ENCODE data around the gene LRMDA.

DNA sequence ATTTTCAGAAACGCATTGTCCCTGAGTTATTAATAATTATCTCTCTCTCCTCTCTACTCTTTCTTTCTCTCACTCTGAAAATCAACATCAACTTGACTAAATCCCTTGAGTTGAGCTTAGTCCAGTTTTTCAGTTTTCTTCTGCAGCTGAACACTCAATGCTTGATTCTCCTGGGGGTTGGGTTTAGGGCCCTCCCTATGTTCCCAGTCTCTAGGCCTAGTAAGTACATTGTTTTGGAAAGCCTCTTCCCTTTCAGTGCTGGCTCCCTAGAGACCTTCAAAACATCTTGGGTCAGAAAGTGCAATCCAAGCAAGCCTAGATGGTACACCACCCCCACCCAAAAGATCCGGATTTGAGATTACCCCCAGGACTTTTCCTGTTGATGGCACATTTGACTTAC lies 488.5 kb downstream of the LRMDA start:
- no peak for TF ChIP-seq CTCF (optimal IDR thresholded peaks at IDR 0.05 in 1 of 3, IDR thresholded peaks at IDR 0.05 in 1 of 3, conservative IDR thresholded peaks at IDR 0.05 in 1 of 3; ENCODE audit: extremely low read depth in 1 of 3, insufficient read depth in 2 of 3, low read length in 3 of 3)
- TF ChIP-seq EZH2 (IDR thresholded peaks at IDR 0.05; ENCODE audit: low read length) = no peak

All from keratinocyte (primary cell).